COR-L47 (cell line): ENCODE measurements around the gene MGAT4A.
"Not testable (repeated sequence)": the region's sequence is repeated elsewhere in the genome, so short reads cannot be mapped to it uniquely, and the experiment has no call there.

ENCODE experiments used
- DNase-seq: peaks from one replicate; lab custom pipeline; 2025; lab: John Stamatoyannopoulos, UW

The MGAT4A gene

DNA sequence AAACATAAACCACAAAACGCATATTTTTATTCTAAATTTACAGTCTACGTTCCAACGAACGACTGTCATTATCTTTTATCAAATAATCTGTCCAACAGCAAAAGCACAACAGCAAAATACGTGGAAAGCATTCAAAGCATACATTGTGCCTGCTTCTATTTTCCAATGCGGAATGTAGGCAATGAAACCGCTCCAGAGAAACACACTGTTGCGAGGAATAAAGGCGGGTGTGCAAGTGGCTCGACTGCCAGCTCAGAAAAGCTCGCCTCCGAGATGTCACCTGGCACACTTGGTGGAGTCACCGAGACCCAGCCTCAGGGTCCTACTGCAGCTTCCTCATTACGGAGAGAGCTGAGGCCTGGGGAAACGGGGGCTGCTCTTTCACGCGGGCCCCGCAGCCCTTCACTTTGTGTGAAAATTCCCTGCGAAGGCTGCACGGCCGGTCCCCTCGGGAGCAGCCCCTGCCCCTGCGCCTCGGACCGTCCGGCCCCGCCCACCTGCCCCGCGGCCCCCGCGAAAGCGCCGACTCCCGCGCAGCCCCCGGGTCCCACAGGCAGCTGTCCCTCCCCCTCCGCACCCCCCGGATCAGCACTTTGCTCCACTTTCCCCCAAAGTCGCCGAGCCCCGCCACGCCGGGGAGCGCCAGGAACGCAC, 752 bp downstream of the MGAT4A start:
- peak; percentile 55 for DNase-seq

- DNase-seq, result no peak
Observed at GRCh38 chr2:98729652-98730051, 1.3 kb downstream of the MGAT4A start.

- not testable (repeated sequence) for DNase-seq
Observed at GRCh38 chr2:98728088-98728718, 2.7 kb downstream of the MGAT4A start.

DNA sequence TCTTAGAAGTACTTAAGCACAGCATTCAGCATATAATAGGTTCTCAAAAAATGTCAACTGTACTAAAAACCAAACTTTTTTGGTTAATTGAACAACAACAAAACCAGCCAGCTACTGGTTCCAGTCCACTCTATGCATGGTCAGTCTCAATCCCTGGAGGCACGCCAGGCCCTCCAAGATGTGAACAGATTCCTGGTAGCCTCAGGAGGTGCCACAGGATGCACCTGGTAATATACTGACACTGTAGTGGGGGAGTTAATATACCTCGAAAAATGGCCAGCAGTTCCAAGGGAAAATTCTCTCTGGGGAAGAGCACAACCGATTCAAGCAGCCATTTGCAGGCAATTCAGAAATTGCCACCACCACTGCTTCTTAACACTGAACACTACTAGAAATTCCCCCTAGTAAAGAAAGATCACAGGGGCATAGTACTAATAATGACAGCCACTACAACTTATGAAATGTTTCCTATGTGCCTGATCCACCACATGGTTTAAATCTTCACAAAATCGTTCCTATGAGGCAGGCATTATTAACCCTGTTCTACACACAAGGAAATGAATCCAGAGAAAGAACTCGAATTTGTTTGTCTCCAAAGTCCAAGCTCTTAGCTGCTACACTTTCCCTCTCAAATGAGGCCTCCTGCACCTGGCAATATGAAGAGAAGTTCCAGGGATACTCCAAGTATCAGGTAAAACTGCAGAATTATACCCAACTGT, 3.4 kb downstream of the MGAT4A start:
- no peak for DNase-seq

GRCh38 chr2:98726735-98727368, 4.1 kb downstream of the MGAT4A start:
- DNase-seq, result no peak

- DNase-seq, result no peak
Observed at GRCh38 chr2:98726205-98726604, 4.7 kb downstream of the MGAT4A start.

GRCh38 chr2:98720286-98720685, 10.6 kb downstream of the MGAT4A start:
- DNase-seq, result no peak

- no peak for DNase-seq
Observed at GRCh38 chr2:98717621-98718020, 13.3 kb downstream of the MGAT4A start.

GRCh38 chr2:98716786-98717185, 14.1 kb downstream of the MGAT4A start:
- DNase-seq, result no peak

DNA sequence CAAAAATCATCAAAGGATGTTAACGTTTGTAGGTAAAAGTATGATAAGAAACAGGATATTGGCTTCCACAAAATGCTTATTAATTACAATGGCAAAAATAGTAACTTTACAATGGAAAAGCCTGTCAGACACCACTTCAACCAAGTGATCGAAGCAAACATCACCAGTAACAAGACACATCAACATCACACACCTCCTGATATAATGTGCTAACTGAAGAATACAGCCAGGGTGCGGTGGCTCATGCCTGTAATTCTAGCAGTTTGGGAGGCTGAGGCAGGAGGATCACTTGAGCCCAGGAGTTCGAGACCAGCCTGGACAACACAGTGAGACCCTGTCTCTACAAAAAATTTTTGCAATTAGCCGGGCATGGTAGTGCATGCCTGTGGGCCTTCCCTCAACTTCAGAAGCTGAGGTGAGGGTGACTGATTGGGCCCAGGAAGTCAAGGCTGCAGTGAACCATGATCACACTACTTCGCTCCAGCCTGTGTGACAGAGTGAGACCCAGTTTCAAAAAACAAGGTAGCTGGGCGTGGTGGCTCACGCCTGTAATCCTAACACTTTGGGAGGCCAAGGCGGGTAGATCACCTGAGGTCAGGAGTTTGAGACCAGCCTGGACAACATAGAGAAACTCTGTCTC, 15.0 kb downstream of the MGAT4A start:
- no peak for DNase-seq

GRCh38 chr2:98713332-98714015, 17.5 kb downstream of the MGAT4A start:
- DNase-seq, result no peak

DNA sequence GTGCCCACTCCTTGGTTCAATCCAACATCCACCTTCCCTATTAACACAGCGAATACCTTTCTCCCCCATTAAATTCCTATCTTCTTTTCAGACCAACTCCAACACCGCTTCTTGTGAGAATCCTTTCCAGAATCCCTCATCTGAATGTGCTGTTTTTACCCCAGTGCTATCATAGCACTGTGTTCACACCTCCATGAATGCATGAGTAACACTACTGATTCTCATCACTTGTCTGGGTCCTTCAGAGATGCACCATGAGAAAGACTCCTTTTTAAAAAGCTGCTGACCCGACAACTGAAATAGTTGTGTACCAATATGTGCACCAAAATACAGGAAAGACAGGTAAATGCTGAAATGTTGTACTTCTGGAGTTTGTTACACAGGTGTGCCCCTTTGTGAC, 18.8 kb downstream of the MGAT4A start:
- no peak for DNase-seq

- no peak for DNase-seq
Observed at GRCh38 chr2:98711506-98711905, 19.4 kb downstream of the MGAT4A start.

DNA sequence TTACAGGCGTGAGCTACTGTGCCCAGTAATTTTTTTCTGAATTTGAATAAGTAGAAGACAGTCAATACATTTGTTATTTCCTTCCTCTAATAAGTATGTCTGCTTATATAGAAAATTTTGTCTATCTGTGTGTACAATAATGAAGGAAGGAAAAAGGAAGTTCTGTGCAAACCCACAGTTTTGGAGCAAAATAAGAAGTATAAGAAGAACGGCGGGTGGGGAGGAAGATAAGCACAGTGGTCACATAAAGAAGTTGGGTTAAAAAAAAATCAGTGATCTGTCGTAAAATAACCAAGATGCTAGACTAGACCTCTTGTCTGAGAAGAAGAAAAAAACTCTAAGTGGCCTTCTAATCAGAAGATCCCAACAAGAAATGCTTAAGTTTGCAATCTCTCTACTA, 20.2 kb downstream of the MGAT4A start:
- DNase-seq, result no peak

DNA sequence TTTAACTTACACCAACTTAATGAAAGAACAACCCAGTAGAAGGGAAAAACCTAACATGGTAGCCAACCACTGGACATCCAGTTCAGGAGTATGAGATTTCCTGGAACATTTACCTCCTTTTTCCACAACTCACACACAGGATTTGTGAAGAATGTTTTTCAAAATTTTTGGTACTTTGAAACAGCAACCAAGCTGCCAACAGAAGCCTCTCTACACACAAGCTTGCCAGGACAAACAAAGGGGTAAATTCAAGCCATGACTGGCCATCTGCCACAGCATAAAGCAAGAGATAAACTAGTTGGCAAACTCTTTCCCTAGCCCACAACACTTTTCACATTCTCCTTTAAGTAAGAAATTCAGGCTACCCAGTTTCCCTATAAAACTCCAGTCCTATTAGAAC, 21.4 kb downstream of the MGAT4A start:
- no peak for DNase-seq

DNA sequence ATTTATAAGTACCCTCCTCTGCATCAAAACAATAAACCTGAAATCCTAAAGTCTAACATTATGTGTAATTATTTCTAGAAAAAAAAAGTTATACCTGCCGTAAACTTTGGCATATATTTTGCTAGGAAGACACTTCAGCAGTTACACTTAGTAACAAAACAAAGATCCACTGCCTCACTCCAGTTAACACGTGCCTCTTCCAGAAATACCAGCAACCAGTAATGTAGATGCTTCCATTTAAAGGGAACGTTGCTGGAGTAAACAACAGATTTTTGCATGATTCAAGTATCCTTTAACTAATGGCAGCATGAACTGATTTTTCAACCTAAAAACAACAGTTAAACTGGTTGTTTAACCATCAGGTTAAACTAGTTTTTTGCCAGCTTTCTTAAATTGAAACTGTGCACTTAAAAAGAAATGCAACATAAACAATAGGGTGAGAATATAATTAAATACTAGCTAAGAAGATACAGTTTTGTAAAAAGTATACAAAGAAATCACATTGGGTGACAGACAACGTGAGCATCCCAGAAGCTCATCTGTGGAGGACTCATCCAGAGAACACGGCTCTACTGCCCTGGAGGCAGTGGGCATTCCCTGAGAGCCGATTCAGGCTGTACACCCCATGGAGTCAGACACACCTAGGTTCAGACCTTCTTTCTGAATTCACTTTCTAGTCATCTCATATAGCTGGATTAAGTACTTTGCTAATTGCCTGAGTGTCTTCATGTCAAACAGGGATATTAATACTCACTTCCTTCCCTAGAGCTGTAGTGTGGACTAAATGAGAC, 22.3 kb downstream of the MGAT4A start:
- DNase-seq, result no peak

DNA sequence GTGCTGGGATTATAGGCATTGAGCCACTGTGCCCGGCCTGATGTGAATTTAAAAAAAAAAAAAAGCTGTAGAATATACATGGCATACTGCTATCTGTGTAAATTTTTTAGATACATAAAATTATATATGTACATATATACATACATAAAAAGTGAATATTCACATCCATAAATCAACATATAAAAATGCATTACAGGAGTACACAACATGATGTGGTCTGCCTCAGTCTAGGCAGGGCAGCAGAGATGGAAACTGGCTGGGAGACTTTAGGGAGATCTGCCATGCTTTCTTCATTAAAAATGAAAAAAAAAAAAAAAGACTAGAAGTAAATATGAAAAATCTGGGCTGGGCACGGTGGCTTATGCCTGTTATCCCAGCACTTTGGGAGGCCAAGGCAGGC, 24.3 kb downstream of the MGAT4A start:
- no peak for DNase-seq

DNA sequence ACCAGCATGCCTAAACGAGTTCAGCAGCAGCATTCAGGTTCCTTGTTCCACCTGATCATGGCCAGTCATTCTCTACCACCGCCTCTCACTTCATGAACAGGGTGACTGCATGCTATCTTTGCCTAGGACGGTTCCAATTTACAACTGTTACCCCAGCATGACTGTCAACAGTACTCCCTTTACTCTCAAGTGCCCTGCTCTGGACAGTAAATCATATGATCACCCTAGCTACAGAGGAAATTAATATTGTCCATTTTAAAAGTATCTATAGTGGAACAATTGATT, 25.7 kb downstream of the MGAT4A start:
- no peak for DNase-seq

DNA sequence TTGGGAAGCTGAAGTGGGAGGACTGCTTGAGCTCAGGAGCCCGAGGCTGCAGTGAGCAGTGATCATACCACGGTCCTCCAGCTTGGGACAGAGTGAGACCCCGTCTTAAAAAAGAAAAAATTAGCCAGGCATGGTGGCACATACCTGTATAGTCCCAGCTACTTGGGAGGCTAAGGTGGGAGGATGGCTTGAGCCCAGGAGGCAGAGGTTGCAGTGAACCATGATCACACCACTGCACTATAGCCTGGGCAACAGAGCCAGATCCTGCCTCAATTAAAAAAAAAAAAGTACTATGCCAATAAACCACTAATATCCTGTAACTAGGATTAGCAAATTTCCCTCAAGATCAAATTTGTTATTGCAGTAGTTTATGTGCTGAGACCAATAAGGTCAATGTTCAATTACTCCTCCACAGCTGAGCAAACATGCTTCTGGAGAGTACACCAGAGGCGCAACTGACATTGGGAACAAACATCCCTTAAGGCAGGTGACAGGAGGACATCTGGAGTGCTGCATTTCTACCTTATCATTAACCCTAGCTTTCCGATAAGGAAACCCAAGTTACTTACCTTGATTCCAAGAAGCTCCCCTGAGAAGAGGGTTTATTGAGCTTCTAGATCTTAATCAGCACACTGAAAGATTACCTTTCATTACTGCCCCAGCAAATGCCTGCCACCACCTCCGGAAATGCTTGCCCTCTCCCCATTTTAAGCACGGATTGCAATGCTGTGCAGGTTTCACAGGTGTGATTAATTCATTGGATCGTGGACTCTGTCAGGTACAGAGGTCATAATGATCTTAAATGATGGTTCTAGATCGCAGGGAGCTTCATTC, 26.2 kb downstream of the MGAT4A start:
- DNase-seq, result peak; percentile 41

DNA sequence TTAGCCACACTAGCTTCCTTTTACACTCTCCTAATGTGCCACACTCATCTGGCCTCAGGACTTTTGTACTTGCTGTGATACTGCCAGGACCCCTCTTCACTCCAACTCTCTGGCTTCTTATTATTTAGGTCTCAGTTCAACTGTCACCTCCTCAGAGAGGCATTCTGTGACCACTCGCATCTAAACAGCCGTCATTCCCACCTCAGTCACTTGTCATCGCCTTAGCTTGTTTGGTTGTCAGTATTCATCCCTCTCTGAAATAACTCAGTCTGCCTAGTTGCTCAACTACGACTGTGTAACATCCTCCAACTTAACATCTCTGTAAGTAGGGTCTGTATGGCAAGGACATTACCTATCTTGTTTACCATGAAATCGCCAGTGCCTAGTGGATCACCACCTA, 27.2 kb downstream of the MGAT4A start:
- DNase-seq, result no peak
